SIG-M5 (cell line): Measurements from ENCODE around the gene CAVIN3.
"Not testable (repeated sequence)": the region's sequence is repeated elsewhere in the genome, so short reads cannot be mapped to it uniquely, and the experiment has no call there.

Experiments
- DNase-seq: peaks from one replicate; lab custom pipeline; 2025; lab: John Stamatoyannopoulos, UW

The CAVIN3 gene

DNA sequence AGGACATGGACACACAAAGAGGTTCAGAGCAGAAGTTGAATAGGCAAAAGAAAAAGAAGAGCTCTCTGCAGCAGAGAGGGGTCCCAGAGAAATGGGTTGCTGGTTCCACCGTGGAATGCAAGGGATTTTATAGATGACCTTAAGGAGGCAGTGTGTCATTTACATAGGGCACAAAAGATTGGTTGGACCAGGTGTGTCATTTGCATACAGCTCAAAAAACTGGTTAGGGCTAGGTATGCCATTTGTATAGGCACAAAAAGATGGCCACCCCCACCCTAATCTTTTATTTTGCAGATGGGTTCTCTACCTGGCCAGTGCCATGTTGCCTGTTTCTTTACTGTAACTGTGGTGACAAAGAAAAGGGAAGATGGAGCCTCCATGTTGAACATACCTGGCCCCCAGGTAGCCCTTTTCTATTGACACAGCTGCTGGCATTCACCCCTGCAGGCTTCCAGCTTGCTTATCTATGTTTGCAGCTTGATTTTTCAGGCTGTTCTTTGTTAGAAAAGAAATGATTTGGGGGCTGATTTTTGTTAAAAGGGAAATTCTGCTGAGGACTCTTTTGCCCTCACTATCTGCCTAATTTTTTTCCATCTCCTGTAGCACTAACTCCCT lies 3.1 kb upstream of the CAVIN3 start:
- DNase-seq = no peak

DNA sequence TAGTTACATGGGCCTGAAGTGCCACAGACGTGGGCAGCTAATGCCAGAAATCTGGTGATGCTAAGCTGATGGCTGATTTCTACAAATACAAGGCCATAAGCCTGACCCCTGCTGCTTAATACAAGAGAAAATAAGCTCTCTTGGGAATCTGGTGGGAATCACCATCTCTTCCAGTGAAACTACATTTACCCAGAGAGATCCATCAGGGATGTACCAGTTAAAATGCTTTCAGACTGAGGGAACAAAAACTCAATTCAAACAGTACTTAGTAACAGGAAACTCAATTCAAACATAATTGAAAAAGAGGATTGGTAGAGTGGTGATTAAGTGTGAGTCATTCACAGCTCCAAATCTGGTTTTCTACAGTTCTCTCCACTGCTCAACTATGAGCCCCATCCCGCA lies 1.7 kb upstream of the CAVIN3 start:
- DNase-seq = no peak

DNA sequence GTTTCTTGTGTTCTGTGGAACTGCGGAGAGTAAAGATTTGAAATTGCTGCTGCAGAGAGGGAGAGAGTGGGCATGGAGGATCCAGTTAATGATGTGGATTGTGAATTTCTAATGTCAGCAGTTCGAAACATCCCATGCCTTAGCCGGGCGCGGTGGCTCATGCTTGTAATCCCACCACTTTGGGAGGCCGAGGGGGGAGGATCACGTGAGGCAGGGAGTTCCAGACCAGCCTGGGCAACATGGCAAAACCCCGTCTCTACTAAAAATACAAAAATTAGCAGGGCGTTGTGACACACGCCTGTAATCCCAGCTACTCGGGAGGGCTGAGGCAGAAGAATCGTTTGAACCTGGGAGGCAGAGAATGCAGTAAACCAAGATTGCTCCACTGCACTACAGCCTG lies 1.1 kb upstream of the CAVIN3 start:
- DNase-seq = no peak

DNA sequence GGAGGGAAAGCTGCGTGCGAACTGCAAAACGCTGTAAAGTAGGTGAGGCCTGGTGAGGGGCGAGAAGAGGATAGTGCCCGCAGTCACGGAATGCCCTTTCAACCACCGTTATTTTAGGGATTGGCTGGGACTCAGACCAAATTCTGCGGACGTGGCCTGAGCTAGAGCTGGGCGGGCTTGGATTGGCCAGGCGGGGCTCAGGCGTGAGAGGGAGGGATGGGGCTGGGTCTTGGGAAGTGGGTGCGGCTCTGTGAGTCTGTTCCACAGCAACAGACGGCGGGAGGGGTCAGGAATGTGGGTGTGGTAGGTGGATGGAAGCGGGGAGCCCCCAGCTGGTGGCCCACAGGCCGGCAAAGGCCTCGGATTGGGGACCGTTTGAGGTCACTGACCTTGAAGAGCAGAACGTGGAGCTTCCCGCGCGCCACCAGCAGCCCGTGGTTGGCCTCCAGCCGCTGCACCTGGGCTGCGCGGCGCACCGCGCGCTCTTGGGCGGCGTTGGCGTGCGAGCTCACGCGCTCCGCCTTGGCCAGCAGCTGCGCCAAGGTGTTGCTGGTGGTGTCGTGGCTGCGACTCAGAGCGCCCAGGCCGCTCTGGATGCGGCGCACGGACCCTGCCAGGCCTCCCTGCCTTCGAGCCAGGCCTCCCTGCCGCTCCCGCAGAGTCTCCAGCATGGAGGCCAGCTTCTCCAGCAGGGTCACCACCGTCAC lies 444 bp downstream of the CAVIN3 start:
- DNase-seq = no peak

DNA sequence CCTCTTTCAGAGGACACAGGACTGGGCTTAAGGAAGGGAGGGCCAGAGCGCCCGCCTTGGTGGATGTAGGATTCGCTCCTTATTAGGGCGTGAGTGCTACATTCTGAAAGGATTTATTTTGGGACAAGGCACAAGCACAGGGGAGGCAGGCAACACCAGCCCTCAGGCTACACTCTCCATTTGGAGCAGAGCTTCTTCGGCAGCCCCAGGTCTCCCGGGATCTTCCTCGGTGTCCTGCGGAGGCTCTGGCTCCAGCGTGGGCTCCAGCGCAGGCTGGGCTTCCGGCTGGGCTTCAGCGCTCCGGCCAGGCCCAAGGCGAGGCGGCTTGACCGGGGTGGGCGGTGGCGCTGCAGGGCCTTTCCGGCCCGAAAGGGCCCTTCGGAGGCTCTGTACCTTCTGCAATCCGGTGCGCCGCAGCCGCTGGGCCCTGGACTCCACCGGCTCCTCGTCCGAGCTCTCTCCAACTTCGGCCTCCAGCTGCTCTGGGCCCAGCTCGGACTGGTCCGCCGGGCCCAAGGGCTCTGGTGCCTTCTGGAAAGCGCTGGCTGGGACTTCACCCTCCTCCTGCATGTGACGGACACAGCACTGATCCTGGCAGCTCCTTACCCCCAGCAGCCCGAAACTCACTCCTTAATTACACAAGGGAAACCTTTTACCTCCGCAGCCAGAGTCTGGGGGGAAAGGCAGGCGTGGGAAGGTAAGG lies 1.1 kb downstream of the CAVIN3 start:
- no peak for DNase-seq

DNA sequence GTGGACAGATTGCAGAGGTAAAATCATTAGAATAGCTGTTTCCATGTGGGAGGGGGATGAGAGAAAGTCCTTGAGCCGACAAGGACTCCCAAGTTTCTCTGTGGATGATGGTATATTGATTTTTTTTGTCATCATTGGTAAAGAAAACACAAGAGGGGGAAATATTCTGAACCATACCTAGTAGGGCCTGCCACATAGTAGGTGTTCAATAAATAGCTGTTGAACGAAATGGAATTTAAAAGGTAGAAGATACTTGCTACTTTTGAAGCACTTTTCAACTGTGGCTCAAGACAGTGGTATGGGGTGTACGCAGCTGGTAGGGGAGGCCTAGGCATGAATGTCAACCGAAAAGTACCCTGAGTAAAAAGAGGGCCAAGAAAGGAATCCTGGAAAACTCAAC lies 2.1 kb downstream of the CAVIN3 start:
- DNase-seq = no peak

DNA sequence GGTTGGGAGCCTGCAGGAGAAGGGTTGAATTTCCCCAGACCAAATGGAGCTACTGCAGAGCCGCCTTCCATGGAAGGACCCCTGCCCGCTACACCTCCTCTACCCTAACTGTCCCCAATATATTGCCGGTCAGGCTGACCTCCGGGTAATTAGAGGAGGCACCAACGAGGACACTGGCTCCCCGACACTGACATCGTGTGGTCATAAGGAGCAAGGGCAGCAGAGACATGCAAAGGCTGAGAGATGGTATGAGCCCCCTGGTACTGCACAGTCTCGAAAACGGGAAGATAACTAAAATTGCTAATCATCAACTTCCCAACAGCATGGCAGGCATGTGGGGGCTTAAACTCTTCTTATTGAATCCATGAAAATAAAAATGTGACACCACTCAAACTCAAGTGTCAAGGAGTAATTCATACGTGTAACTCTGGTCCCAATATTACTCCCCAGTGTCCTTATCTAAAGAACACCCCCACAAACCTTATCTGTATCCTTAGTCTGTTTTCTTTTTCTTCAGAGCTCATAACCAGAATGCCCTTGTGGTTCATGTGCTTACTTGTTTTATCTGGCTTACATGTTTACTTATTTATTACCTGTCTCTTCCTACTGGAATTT lies 4.4 kb downstream of the CAVIN3 start:
- no peak for DNase-seq

DNA sequence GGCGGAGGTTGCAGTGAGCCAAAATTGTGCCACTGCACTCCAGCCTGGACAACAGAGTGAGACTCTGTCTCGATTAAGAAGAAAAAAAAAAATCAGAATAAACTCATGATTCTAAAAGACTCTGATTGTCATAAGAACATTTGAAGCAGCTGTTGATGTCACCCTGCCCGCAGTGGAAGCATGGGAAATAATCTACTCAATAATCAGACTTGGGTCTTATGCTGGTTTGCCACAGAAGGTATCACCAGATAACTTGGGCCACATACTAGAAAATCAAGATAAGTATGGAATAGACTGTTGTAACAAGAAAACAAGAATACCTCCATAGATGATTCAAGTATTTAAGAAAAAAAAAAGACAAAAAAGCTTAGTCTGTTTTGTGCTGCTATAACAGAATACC lies 8.2 kb downstream of the CAVIN3 start:
- DNase-seq = no peak

DNA sequence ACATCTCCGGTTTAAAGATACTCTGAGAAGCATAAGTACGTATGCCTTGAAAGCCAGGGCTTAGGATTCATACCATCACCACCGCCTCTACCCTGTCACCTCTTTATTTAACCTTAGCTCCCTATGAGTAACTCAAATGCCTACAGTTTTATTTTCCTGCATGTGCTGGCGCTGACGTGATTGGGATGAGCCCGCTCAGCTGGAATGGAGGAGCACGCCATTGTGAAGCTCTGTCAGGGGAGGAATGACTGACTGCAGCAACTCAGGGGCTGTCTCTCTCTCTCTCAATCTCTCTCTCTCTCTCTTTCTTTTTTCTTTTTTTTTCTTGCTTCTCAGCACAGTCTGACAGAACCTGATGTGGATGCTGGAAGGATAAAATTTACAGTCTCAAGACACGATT lies 12.4 kb downstream of the CAVIN3 start:
- no peak for DNase-seq

DNA sequence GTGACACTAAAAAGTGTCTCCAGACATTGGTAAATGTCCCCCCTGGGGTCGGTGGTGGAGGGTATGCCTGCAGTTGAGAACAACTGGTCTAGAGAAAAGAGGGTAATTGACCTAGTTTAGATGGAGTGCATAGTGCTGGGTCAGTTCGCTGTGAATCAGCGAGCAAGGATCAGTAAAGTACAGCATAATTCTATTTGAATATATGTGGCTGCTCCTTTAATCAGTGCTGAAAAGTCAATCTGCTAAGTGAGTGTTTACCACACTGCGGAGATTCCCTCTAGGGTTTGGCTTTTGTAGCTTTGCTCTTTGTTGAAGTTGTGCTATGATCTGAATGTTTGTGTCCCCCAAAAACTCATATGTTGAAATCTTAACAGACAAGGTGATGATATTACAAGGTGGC lies 15.0 kb downstream of the CAVIN3 start:
- no peak for DNase-seq

DNA sequence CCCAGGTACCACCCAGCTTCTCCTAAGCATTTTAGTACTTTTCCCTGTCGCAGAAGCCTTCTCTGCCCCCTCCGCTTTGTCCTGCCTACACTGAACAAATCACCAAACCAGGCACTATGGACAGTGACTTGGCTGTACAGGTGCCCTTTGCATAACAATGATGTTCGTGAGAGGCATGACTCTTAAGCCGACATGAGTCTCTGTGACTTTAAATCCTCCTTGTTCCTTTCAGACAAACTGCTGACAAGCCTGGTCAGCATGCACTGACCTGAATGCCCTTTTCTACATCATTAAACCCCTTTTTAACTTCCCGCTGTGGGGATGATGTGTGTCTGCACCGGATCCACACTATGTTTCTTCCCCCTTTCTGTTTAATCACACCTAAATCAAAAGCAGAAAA lies 16.6 kb downstream of the CAVIN3 start:
- DNase-seq = no peak

DNA sequence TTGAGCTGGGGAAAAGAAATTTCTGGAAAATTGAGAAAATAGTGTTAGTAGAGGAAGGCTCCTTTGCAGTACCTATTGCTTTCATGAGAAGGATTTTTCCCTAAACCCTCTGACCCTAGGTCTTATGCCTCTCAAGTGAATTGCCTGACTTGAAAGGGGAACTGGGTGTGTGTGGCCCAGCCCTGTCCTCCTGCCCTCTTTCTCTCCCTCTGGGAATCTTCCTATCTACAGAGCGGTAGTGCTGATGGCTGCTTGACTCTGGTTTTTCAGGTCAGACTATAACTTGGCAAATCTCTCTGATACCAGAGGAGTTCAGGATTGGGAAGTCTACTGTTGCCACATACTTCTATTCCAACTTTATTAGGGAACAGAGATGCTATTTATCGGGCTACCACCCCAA lies 19.2 kb downstream of the CAVIN3 start:
- no peak for DNase-seq

DNA sequence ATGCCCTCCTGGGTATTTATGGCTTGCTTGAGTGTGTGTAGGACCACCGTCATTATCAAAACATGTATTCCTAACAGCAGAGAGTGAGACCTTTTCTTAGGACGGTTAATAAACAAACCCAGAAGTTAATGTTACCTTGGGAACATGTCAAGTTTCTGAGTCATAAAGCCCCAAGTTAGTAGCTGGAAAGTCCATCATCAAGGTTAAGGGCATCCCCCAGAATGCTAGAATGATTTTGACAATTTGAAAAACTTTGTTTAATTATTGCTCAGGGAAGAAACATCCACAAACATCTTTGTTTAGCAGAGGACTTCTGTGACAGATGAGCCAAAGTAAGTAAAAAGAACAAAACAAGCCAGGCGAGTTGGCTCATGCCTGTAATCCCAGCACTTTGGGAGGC lies 20.0 kb downstream of the CAVIN3 start:
- DNase-seq = no peak

DNA sequence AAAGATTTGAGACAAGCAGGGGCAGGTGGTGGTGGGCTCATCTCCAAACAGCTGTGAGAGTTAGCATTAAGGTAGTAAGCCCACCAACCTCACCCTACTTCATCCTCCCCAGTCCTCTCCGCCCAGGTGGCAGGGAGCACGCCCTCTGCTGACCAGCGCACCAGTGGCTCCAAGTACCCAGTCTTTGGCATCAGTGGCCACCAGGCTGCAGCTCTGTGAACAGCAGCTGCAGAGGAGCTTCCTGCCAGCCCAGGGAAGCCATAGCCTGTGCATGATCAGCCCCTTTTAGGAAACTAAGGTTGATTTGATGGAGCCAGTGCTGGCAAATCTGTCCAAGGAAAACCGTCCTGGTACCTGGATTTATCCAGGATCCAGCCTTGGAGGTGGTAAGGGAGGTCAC lies 21.7 kb downstream of the CAVIN3 start:
- DNase-seq = no peak

DNA sequence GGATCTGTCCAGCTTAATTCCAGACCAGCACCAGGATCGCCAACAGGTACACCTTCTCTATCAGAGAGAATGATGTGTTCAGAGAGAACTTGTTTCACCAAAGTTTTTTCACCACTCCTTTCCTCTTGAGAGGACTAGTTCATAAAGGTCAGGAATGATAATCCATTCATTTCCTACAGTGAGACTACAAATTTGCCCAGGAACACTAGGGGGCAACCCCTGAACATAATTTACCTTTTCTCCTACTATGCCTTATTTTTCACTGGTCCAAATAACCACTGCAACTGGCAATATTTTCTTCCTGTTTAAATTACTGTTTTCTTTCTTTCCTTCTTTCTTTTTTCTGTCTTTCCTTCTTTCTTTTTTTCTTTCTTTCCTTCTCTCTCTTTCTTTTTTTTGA lies 22.5 kb downstream of the CAVIN3 start:
- no peak for DNase-seq

DNA sequence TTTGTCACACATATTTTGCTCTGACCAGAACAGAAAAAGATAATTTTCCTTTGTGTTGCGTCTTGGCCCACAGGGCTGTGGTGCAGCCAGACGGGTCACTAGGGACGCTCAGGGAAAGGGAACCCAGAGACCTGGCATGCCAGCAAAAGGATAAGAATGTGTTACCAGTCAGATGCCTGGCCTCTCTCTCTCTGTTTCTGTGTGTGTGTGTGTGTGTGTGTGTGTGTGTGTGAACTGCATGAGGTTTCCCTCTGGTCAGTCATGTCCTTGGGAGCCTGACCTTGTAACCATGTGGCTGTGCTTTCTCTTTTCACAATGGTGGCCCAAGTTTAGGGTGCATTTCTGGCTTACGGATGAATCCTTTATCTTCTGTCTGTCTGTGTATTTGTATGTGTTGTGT lies 35.3 kb downstream of the CAVIN3 start:
- DNase-seq = no peak

DNA sequence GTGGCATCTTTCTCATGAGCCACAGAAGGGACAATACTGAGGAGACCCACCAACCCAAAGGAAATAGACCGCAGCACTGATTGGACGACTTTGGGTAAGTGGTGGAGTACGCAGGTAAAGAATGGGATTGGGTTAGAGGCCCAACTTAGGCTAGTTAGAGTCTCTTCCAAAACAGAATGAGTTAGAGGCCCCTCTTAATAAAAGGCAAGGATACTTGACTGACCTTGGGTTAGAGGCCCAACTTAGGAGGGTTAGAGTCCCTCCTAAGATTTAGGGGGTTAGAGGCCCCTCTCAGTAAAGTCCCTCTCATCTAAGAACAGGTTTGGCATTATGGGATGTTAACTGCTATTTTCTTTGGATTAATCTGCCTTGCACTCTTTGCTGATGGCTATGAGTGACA lies 36.1 kb downstream of the CAVIN3 start:
- no peak for DNase-seq

DNA sequence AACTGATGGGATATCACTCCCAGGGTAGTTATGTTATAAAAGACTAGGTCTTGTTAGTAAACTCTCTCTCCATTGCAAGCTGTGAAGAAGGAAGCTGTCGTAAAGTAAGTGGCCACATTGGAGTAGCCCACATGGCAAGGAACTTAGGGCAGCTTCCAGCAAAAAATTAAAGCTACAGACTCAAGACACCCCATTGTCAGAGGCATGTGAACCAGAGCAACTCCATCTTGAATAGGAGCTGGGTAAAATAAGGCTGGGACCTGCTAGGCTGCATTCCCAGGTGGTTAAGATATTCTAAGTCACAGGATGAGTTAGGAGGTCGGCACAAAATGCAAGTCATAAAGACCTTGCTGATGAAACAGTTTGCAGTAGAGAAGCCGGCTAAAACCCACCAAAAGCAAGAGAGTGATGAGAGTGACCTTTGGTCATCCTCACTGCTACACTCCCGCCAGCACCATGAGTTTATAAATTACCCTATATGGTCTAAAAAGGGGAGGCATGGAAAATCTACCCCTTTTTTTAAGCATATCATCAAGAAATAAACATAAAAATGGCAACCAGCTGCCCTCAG lies 36.8 kb downstream of the CAVIN3 start:
- no peak for DNase-seq

DNA sequence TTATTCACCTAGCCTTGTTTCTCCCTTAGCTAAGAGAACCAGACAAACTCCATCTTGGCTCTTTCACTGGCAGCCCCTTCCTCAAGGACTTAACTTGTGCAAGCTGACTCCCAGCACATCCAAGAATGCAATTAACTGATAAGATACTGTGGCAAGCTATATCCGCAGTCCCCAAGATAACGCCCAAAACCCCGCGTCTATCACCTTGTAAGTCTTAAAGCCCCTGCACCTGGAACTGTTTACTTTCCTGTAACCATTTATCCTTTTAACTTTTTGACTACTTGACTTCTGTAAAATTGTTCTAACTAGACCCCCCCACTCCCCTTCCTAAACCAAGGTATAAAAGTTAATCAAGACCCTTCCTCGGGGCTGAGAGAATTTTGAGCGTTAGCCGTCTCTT lies 39.5 kb downstream of the CAVIN3 start:
- DNase-seq = not testable (repeated sequence)

DNA sequence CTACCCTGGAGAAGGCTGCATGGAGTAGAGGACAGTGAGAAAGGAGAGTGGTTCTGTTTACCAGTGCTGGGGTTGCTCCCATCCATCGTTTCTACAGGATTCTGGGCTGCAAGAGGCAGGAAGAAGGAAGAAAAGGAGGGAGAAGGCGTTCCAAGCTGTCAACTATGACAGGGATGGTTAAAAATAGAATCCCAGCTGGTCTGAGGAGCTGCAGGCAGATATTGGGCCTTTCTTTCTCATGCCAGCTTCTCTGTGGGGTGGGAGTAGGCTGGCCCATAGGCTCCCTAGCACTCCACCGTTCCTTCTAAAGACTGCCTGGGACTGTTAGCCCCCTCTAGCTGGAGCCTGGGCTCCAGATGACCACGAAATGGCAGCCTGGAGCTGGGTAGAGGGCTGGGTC lies 47.1 kb downstream of the CAVIN3 start:
- DNase-seq = no peak

DNA sequence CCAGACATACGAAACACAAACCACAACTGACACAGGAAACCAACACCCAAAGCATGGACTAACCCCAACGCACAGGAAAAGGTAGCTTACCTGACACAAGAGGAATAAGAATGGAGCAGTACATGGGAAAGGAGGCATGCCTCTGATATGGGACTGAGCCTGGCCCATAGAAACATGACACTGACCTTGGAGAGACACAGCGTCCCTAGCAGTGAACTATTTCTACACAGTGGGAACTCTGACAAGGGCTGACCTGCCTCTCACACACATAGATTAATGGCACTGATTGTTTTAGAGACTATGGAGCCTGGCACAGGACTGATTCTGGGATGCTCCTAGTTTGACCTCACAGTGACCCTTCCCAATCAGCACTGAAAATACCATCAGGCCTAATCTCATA lies 48.7 kb downstream of the CAVIN3 start:
- DNase-seq = no peak

DNA sequence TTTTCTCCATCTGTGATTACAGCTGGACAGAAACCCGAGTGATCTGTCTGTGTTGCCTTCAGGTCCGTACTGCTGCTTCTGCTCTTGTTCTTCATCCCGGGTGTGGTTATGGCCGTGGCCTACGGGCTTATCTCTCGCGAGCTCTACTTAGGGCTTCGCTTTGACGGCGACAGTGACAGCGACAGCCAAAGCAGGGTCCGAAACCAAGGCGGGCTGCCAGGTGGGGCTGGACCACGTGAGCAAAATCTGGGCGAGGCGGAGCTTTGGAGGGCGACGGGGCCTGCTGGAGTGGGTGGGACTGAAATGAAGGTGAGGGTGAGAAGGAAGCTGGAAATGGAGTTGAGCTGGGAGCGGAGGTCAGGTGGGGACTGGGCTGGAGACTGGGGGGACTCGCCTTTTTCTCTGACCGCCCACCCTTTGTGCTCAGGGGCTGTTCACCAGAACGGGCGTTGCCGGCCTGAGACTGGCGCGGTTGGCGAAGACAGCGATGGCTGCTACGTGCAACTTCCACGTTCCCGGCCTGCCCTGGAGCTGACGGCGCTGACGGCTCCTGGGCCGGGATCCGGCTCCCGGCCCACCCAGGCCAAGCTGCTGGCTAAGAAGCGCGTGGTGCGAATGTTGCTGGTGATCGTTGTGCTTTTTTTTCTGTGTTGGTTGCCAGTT lies 49.6 kb downstream of the CAVIN3 start:
- no peak for DNase-seq
